HCT116 (cell line): ENCODE measurements around the gene POLR3A. TPM values are rescaled to one million over a fixed set of nuclear protein-coding genes. Genes with fewer than 3 reads are reported as not detected.

Source experiments
- ATAC-seq: fragments of 200-7000 bp; cut with Tn5 transposase; 2 replicates; pipeline ENCODE4 v1.9.1; 2020; ENCODE audit warnings: mild to moderate bottlenecking, moderate library complexity
- BruUV-seq: library from RNA; stranded (reverse); fragments of 400-500 nt; replicated peaks from 2 replicates; lab custom pipeline; 2021; lab: Mats Ljungman, UMichigan
- CTCF ChIA-PET: fragments of 300-600 bp; sonication (Branson Sonifier 250); formaldehyde crosslinking; loops from one replicate; lab custom pipeline; 2021; ENCODE audit warnings: antibody characterized with exemption; lab: Charles Lee
- POLR2A ChIA-PET: fragments of 300-600, 350-600 bp; sonication (Branson Sonifier 250); formaldehyde crosslinking; loops from one replicate; lab custom pipeline; 2021; ENCODE audit warnings: antibody characterized with exemption; lab: Charles Lee
- RAD21 ChIA-PET, 2 experiments: fragments of 300-600 bp; sonication (Branson Sonifier 250); formaldehyde crosslinking; loops; one replicate each; lab custom pipeline; 2023; ENCODE audit warnings: low total read pairs in 2 of 2; ENCODE audit not compliant: uncharacterized antibody in 2 of 2, unreplicated experiment in 2 of 2, low non-redundant PET in 1 of 2; lab: Charles Lee
- DNase-seq: peaks from one replicate; pipeline ENCODE4 v3.0.0-alpha.2; 2010; ENCODE audit warnings: low read depth, low spot score
- H2AFZ ChIP-seq: fragments of 200-600 bp; shearing (Covaris generic), sonication (generic); 2 replicates; pipeline ENCODE4 v1.6.1; 2017; ENCODE audit warnings: low read depth, mixed run types, mixed read lengths, antibody characterized with exemption, low read length; ENCODE audit not compliant: poor library complexity, severe bottlenecking
- H3K27ac ChIP-seq: 2 replicates; pipeline ENCODE4 v1.5.1; 2012; ENCODE audit warnings: low read depth, low read length
- H3K27me3 ChIP-seq: fragments of 200-600 bp; sonication (generic); 2 replicates; pipeline ENCODE4 v1.6.1; 2016; ENCODE audit warnings: mixed run types, low read length, mixed read lengths; ENCODE audit not compliant: insufficient read depth
- H3K36me3 ChIP-seq, 2 experiments: fragments of 200-500 bp in 1 of 2; fragments of 200-600 bp in 1 of 2; sonication (Bioruptor generic) in 1 of 2; sonication (generic) in 1 of 2; 2 replicates each; pipeline versions ENCODE4 v1.5.1 to v1.6.1; 2014 to 2016; ENCODE audit warnings: low read length in 2 of 2, inconsistent platforms in 1 of 2, mixed read lengths in 1 of 2, mixed run types in 1 of 2; ENCODE audit not compliant: insufficient read depth in 2 of 2, control insufficient read depth in 1 of 2
- H3K4me1 ChIP-seq, 2 experiments: fragments of 200-600 bp in 1 of 2; sonication (generic) in 1 of 2; 2 replicates each; pipeline versions ENCODE4 v1.5.1 to v1.6.1; 2012 to 2017; ENCODE audit warnings: low read length in 2 of 2, inconsistent platforms in 1 of 2, mild to moderate bottlenecking in 1 of 2, mixed read lengths in 1 of 2, mixed run types in 1 of 2, moderate library complexity in 1 of 2; ENCODE audit not compliant: insufficient read depth in 2 of 2, control insufficient read depth in 1 of 2
- H3K4me2 ChIP-seq: fragments of 200-600 bp; sonication (generic); 2 replicates; pipeline ENCODE4 v1.6.1; 2017; ENCODE audit warnings: mixed run types, low read length, mixed read lengths
- H3K4me3 ChIP-seq, 2 experiments: fragments of 200-600 bp in 1 of 2; sonication (generic) in 1 of 2; replicated peaks in 1 of 2; 2 replicates each; pipeline ENCODE4 v1.5.1; 2011 to 2016; ENCODE audit warnings: low read length in 2 of 2, control low read depth in 1 of 2, low read depth in 1 of 2, mild to moderate bottlenecking in 1 of 2, mixed read lengths in 1 of 2, mixed run types in 1 of 2
- H3K79me2 ChIP-seq: fragments of 200-600 bp; sonication (generic); 2 replicates; pipeline ENCODE4 v1.6.1; 2017; ENCODE audit warnings: mild to moderate bottlenecking, mixed run types, low read length, moderate library complexity, mixed read lengths; ENCODE audit not compliant: insufficient read depth
- H3K9ac ChIP-seq: fragments of 200-600 bp; sonication (generic); 2 replicates; pipeline ENCODE4 v1.6.1; 2016; ENCODE audit warnings: low read length, mixed read lengths
- H3K9me2 ChIP-seq: fragments of 200-600 bp; sonication (generic), shearing (Covaris generic); 2 replicates; pipeline ENCODE4 v1.6.1; 2017; ENCODE audit warnings: mixed run types, mild to moderate bottlenecking, moderate library complexity; ENCODE audit not compliant: insufficient read depth
- H3K9me3 ChIP-seq, 2 experiments: fragments of 200-500 bp in 1 of 2; fragments of 200-600 bp in 1 of 2; sonication (Bioruptor generic) in 1 of 2; sonication (generic) in 1 of 2; 2 replicates each; pipeline ENCODE4 v1.6.1; 2014 to 2017; ENCODE audit warnings: low read length in 2 of 2, mixed read lengths in 2 of 2, inconsistent platforms in 1 of 2, low read depth in 1 of 2, mild to moderate bottlenecking in 1 of 2, mixed run types in 1 of 2, moderate library complexity in 1 of 2; ENCODE audit not compliant: control insufficient read depth in 1 of 2, insufficient read depth in 1 of 2
- H4K20me1 ChIP-seq: fragments of 200-600 bp; sonication (generic), shearing (Covaris generic); 2 replicates; pipeline ENCODE4 v1.6.1; 2017; ENCODE audit warnings: mixed run types, mild to moderate bottlenecking, moderate library complexity; ENCODE audit not compliant: insufficient read depth
- ATF3 ChIP-seq: IDR thresholded peaks from 2 replicates; pipeline ENCODE4 v1.6.1; 2012
- CBX3 ChIP-seq: IDR thresholded peaks from 2 replicates; pipeline ENCODE4 v1.6.1; 2012; ENCODE audit warnings: low read depth
- CEBPB ChIP-seq: IDR thresholded peaks from 2 replicates; pipeline ENCODE4 v1.6.1; 2012; ENCODE audit warnings: low read depth
- ELF1 ChIP-seq: IDR thresholded peaks from 2 replicates; pipeline ENCODE4 v1.6.1; 2012; ENCODE audit warnings: low read depth, borderline replicate concordance
- EZH2phosphoT487 ChIP-seq: fragments of 200-600 bp; IDR thresholded peaks from 2 replicates; pipeline ENCODE4 v1.6.1; 2018; ENCODE audit warnings: antibody characterized with exemption, borderline replicate concordance
- FOSL1 ChIP-seq: IDR thresholded peaks from 2 replicates; pipeline ENCODE4 v1.6.1; 2012; ENCODE audit warnings: low read depth
- JUND ChIP-seq: IDR thresholded peaks from 2 replicates; pipeline ENCODE4 v1.6.1; 2012
- MAX ChIP-seq: IDR thresholded peaks from 2 replicates; pipeline ENCODE4 v1.6.1; 2012
- POLR2A ChIP-seq: IDR thresholded peaks from 2 replicates; pipeline ENCODE4 v1.7.0; 2011; ENCODE audit warnings: borderline replicate concordance; ENCODE audit not compliant: insufficient read depth, insufficient read length; ENCODE audit errors: extremely low read depth
- RAD21 ChIP-seq: IDR thresholded peaks from 2 replicates; pipeline ENCODE4 v1.6.1; 2012; ENCODE audit warnings: low read depth, mild to moderate bottlenecking
- REST ChIP-seq: IDR thresholded peaks from 2 replicates; pipeline ENCODE4 v1.6.1; 2012; ENCODE audit warnings: low read depth
- SIN3A ChIP-seq: IDR thresholded peaks from 2 replicates; pipeline ENCODE4 v1.6.1; 2012; ENCODE audit warnings: low read depth
- SP1 ChIP-seq: IDR thresholded peaks from 2 replicates; pipeline ENCODE4 v1.6.1; 2012; ENCODE audit warnings: low read depth
- intact Hi-C: fragments of 100-400 bp; cut with micrococcal nuclease; formaldehyde crosslinking; loops from 2 replicates; pipeline ENCODE4 v1.10.0; 2022
- total RNA-seq: library from RNA; stranded (reverse); gene quantifications from one replicate; pipeline ENCODE4 v1.2.1, GENCODE V29; 2021; ENCODE audit not compliant: unreplicated experiment

POLR3A gene
- total RNA-seq, 1 experiment from 2014 or later = 26.6 TPM

GRCh38 chr10:77943121-77943901 is 86.0 kb downstream of the POLR3A start:
- ChIA-PET POLR2A (interaction anchor here (1.0 kb wide), 1 partner anchor 9 kb away, joined by 3 read pairs; no protein-coding TSS in a partner anchor), CTCF (interaction anchor here (0.7 kb wide), 1 partner anchor 89 kb away, joined by 4 read pairs; no protein-coding TSS in a partner anchor), RAD21 (interaction anchor here in 1 of 2 experiments (0.5 to 0.8 kb wide), 2 partner anchors 30 to 53 kb away, joined by 3 read pairs; no protein-coding TSS in a partner anchor)
- TF ChIP-seq POLR2A = no peak
- no peak for TF ChIP-seq REST
- no peak for TF ChIP-seq RAD21
- peak; percentile 11; the same call in 1 of the 2 replicates for TF ChIP-seq MAX
- peak; percentile 44; the same call in 1 of the 2 replicates for TF ChIP-seq CEBPB
- peak; percentile 68; the same call in 1 of the 2 replicates for TF ChIP-seq CBX3
- TF ChIP-seq EZH2phosphoT487 = no peak
- peak; percentile 74; the same call in 1 of the 2 replicates for TF ChIP-seq FOSL1
- TF ChIP-seq ELF1 = no peak
- no peak for TF ChIP-seq SIN3A
- TF ChIP-seq JUND = peak; percentile 73
- no peak for TF ChIP-seq SP1
- TF ChIP-seq ATF3 = no peak
- H3K4me1 ChIP-seq = peaks cover 15 to 38% of the 10 kb centered on the region in 2 experiments
- H3K27ac ChIP-seq = peak overlapping the region; percentile 58
- intact Hi-C loops = no loop called here
- H3K4me3 ChIP-seq = peak overlapping the region; percentile 0 to 42; a peak in 2 of 4 replicates
- no peaks in the 10 kb centered on the region for H3K79me2 ChIP-seq
- peak; percentile 75 for ATAC-seq
- peak overlapping the region; percentile 78 for H3K4me2 ChIP-seq
- no peaks in the 10 kb centered on the region for H3K27me3 ChIP-seq
- no peaks in the 10 kb centered on the region for H3K9me2 ChIP-seq
- H3K9ac ChIP-seq = peak overlapping the region; percentile 46
- no peaks in the 10 kb centered on the region for H3K36me3 ChIP-seq
- H2AFZ ChIP-seq = peak overlapping the region; percentile 91
- DNase-seq = peak; percentile 57
- H3K9me3 ChIP-seq = no peaks in the 10 kb centered on the region
- BruUV-seq = no TSS peak
- no peaks in the 10 kb centered on the region for H4K20me1 ChIP-seq
